Peyer's patch (tissue), 4 donors: ENCODE results near the gene SLC4A2.

Source experiments
- CTCF ChIP-seq, 6 experiments: fragments of 450-650 bp in 4 of 6; fragments of 200-600 bp in 2 of 6; sonication (generic) in 1 of 6; IDR thresholded peaks; one replicate each; pipeline ENCODE4 v1.5.1; 2017 to 2019; ENCODE audit warnings: antibody characterized with exemption in 6 of 6, mild to moderate bottlenecking in 3 of 6, moderate library complexity in 1 of 6
- POLR2A ChIP-seq, 2 donors: fragments of 450-650 bp; IDR thresholded peaks; one replicate each; pipeline ENCODE4 v1.5.1; 2017; ENCODE audit warnings: antibody characterized with exemption in 2 of 2, mild to moderate bottlenecking in 2 of 2, moderate library complexity in 2 of 2

DNA sequence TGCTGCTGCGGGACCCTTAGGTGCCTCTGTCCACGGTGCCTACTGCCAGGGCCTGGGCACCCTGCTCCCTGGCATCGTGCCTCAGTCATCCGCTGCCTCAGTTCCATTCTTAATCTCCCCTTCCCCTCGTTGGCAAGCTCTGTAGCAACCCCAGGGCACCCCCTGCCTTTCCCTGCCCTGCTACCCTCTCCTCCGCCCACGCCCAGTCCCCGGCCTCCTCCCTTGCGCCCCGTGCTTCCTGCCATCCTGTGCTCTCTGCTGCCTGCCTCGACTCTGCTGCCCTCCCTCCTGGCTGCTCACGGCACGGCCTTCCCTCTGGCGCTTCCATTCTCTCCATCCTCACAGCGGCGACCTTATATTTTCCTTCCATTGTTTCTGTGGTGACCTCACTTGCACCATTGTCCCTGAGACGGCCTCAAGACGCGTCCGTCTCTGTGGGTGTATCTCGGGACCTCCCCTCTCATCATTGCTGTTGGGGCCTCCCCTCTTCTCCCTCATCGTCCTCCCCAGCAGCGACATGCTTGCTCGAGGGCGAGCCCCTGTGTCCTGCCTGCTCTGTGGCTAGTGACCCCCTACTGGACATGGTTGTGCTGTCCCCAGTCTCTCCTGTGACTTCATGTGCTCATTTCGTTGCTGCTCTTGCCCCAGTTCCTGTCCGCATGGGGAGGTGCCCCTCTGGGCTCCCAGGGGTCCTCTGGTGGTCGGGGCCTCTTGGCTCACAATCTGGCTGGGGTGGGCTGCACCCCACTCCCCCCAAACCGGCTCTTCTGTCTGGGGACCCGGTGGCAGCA, 62.2 kb downstream of the SLC4A2 start:
- TF ChIP-seq CTCF (IDR thresholded peaks at IDR 0.05): no peak
- no peak for TF ChIP-seq POLR2A (IDR thresholded peaks at IDR 0.05)
